Superior temporal gyrus (tissue), 1 donor: ENCODE measurements around the gene GATM.
"Not testable (repeated sequence)": the region's sequence is repeated elsewhere in the genome, so short reads cannot be mapped to it uniquely, and the experiment has no call there.

Experiments
- DNase-seq: peaks from one replicate; pipeline ENCODE4 v3.0.0-alpha.2; 2016; ENCODE audit errors: extremely low spot score

The GATM gene

DNA sequence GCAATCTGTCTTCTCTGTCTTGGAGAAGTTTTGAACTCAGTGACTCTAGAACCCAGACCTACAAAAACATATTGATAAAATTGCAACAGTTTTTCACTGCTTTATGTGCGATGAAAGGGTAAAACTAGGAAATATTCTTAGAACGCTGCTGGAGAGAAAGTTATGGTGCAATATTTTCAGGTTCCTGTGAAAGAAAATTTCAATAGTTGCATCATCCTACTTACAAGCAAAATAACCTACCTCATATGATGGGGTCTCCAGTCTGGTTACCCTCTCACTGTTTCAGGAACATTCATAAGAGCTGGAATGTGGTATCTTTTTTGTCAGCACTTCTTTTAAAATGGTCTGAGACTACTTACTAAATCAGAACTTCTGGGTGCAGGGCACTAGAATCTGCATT is 27.1 kb downstream of the GATM start:
- DNase-seq, result no peak

DNA sequence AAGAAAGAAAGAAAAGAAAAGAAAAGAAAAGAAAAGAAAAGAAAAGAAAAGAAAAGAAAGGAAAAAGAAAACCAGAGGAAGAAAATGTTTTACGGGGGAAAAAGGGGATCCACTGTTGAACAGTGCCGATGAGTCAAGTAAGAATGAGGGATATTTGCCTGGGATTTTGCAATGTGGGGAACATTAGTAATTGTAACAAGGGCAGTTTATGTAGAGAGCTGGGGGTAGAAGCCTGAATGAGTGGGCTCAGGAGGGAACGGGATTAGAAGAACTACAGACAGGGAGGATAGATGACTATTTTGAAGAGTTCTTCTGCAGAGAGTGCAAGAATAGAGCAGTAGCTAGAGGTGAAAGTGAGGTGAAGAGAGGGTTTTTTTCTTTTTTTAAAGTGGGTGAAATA is 28.7 kb downstream of the GATM start:
- no peak for DNase-seq

DNA sequence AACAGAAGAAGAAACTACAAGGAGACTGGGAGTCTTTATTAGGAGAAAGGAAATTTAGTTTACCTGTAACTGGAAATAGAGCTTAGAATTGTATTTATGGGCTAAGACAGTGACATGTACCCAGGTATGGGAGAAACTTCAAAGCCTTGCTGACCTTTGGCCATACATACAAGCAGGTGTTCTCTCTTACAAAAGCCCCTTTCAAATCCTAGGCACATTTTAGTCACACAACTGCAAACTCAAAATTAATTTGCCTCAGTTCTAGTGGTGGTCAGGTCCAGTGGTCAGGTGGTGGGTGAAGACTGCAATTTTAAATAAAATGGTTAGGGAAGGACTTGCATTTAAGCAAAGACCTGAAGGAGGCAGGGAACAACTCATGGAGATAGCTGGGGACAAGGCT is 30.4 kb downstream of the GATM start:
- DNase-seq, result no peak

DNA sequence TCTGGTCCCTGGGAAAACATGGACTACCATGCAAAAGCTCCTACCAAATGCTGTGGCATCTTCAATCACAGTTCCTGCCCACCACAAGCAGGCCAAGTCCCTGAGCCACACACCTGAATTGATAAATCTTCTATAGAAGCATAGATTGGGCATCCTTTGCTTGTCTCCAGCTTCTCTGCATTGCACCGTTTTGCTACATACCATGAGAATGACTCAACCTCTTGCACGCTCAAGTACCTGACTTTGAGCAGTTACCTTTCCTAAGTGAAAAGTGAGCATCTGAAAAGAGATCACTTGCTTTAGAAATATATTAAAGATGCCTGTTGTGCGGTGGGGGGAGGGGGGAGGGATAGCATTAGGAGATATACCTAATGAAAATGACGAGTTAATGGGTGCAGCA is 31.3 kb downstream of the GATM start:
- no peak for DNase-seq

DNA sequence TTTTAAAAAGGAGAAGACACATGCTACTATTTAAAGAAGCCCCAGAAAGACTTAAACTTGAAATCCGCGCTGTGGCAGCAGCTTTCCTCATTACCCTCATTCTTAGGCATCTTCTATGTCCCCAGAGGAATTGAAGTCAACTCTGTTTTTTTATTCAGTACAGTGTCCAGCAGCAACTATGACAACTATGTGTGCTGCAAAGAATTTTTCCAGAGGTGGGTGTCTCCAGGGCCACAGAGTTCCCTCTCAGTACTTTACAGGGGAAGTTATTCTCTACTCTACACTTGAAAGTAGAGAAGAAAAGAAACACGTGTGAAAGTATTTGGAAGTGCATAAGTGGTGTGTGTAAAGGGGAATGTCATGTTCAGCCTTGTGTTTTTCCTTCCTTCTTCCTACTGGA is 32.0 kb downstream of the GATM start:
- DNase-seq, result no peak

DNA sequence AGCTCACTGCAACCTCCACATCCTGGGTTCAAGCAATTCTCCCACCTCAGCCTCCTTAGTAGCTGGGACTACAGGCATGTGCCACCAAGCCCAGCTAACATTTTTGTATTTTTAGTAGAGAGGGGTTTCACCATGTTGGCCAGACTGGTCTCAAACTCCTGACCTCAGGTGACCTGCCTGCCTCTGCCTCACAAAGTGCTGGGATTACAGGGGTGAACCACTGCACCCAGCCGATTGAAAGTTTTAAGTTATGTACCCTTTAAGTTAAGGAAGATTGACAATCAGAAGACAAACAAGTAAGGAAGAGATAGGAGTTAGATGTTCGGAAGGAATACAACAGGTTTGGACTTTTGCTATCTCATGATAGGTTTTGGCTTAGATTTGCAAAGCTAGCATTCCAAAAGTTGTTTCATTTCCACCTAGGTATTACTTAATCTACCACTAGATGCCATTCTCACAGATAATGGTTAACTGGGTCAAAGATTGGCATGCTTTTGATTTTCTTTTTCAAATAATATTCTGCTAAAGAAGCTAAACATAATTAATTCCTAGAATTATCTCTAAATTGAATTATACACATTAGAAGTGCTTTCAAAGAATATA is 35.0 kb downstream of the GATM start:
- no peak for DNase-seq

DNA sequence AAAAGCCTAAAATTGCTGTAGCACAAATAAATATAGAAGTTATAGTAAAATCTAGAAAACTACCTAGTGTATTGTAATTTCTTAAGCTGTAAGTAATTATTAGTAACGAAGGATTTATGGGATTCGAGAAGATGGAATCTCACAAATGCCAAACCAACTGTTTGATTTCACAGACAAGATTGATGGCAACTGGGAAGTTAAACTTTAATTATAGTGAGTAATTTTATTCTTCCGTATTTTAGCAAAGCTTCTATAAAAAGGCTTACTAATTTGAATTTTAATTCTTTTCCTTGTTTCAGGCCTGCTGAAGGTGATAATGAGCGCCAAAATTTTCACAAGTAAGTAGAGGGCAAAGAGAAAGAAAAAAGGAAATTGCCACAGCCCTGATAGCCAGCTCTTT is 36.6 kb downstream of the GATM start:
- DNase-seq, result no peak

DNA sequence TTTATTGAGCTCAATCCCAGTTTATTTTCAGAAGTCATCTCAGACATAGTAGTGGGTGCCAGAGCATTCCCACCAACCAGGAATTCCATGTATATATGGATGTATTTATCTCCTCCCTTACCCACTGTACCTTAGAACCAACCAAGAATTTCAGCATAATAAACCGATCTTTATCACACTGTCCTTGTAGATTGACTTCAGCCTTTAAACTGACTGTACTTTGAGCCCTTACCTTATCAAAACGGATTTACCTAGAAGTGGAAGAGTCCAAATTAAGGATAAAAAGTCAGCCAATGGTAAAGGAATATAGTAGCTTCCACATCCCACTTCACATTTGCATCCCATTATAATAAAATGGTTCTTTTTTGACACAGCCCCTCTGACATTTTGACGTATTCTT is 37.9 kb downstream of the GATM start:
- no peak for DNase-seq

DNA sequence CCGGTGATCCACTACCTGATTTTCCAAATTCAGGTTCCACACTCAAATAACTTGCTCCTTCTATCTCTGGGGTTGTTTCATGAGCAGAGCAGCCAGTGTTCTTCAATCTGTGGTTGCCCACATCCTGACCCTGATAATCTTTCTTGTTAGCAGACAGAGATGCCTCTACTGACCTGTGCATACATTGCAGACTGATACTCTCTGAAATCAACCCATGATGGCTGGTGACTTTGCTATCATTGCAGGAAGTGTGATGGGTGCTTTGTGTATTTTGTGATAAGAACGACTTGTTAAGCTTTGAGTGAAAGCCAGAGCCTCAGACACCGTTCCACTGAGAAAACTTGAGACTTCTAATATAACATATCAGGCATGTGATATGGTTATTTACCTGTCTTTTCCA is 39.9 kb downstream of the GATM start:
- no peak for DNase-seq

DNA sequence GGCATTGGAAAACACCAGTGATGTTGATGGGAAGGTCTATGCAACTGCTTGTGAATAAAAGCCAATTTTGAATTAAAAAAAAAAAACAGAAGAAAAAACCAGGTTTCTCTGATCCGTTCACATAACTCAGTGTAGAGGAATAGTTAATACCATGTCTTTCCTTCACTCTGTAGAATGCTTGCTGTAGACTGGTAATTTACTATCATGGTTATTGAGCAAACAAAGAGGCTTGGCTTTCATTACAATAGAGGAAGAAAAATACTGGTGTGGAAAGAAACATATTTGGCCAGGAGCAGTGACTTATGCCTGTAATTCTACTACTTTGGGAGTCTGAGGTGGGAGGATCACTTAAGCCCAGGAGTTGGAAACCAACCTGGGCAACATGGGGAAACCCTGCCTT is 41.1 kb downstream of the GATM start:
- no peak for DNase-seq

DNA sequence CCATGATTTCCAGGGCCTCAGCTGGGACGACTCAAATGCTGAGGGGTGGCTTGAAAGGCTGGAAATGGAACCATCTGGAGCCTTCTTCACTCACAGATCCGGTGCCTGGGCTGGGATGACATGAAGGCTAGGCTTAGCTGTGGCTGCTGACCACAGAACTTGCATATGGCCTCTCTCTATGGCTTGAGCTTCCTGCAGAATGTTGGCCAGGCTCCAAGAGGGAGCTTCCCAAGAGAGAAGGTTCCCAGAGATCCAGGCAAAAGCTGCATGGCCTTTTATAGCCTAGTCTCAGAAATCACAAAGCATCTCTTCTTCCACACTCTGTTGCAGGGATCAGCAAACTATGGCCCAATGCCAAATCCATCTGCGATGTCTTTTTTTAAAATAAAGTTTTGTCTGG is 44.8 kb downstream of the GATM start:
- no peak for DNase-seq

DNA sequence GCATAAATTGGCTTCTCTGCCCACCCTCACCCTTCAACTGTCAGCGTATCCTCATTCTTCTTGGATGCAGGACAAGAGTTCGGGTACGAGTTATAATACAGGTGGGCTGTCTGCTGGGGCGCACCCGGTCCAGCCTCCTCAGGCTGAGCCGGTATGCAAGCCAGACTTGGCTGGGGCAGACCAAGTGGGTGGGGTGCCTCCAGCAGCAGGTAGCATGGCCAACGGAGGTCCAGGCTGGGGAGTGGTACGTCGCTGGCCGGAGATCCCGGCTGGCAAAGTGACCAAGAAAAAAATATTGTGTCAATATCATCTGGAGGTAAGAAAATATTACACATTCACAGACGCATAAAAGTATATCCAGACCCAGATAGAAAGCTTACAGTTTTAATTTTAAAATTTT is 45.6 kb downstream of the GATM start:
- no peak for DNase-seq

DNA sequence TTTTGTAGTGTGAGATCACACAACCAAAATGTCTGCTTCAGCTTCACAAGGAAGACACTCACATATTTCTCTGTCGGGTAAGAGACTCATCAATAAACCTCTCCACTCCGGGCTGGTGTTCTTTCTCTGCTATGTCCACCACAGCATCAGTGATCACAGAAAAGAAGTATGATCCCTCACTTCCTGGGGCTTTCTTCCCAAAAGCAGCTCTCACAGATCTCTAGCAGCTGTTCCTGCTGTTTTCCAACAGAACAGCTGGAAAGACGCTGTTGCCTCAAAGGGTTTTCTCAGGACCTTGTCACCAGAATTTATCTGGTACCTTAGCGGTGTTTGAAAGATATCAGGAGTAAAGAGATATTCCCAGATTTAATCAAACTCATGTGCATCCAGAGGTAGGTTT is 46.4 kb downstream of the GATM start:
- DNase-seq, result no peak

DNA sequence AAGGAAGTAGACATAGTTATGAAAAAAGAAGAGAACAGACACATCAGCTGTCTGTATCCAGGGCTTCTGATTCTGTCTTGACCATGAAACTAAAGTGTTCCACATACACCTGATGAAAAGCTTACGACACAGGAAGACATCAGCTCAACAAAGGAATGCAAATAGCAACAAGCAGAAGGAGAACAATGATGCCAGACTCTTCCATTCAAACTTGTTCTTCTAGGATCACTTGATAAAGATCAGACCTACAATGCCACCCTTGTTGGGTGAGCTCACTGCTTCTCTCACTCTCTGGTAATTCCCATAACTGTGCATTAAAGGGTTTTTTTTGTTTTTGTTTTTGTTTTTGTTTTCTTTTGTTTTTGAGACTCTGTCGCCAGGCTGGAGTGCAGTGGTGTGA is 49.7 kb downstream of the GATM start:
- no peak for DNase-seq

DNA sequence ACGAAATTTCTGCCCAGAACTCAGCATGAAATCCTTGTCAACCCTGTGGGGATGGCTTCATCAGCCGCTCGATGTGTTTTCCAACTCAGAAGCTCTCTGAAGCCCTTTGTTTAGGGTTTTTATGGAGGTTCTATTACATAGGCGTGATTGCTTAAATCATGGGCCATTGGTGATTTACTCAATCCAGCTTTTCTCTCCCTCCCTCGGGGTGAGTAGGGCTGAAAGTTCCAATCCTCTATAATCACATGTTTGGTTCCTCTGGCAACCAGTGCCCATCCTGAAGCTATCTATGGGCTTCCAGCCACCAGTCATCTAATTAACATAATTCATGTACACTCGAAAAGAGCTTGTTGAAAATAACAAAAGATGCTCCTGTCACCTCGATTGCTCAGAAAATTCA is 51.6 kb downstream of the GATM start:
- DNase-seq, result peak; percentile 84

DNA sequence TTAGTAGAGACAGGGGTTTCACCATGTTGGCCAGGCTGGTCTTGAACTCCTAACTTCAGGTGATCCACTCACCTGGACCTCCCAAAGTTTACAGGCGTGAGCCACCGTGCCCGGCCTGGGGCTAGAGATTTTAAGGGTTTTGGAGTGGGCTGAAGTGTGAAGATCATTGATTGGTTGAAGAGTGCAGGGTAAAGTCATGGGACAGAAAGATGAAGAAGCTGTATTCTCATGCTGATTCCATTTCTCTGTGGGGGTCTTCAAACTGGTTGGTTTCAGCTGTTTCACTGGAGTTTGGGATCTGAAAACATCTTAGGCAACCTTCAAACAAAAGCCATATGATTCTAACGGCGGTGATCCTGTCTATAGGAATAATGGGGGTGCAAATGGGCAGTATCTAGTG is 52.1 kb downstream of the GATM start:
- DNase-seq, result no peak

DNA sequence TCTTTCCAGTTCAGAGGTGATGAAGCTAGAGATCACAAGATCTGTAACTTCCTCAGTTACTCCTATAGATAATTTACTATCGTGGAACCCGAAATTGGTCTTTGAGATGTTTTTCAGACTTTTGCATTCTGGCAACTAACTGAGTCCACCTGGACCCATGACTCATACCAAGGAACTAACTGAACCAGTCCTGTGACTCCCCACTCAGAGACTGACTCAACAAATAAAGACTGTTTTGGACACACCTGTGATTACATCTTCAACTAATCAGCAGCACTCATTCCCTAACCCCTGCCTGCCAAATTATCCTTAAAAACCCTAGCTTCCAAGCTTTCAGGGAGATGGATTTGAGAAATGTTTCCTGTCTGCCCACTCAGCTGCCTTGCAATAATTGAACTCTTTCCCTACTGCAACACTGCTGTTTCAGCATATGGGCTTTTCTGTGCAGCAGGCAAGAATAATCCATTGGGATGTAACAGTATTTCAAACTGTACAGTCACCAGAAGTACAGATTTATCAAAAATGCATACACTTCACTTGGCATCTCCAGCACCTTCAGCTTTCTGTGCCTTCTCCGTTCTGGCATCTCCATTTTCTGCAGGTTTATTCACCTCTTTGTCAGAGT is 57.7 kb downstream of the GATM start:
- no peak for DNase-seq

DNA sequence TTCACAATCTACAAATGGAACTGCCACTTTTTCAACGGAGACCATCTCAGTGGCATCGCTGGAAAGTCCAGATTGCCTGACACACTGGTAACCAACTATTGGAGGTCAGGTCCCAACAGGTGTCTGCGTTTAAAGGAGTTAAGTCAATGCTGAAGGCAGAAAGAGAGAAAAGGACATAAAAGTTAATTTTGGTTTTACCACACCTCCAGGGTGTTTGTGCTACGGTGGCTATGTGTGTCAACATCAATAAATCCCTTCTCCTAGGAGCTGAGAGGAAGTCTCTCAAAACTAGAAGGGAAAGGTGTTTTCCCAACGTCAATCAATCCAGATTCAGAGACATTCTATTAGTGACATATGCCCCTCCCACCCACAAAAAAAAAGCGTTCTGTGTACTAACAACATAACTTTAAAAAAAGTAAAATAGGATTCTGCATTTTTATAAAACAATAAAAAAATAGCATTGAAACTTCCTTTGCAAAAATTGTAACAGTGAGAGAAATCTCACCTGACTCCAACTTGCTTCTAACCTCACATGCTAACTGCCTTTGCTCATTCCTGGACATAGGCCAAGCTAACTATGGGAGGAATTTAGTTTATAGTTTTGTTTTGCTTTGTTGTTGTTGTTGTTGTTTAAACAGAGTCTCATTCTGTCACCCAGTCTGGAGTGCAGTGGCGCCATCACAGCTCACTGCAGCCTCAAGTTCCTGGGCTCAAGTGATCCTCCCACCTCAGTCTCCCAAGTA is 58.7 kb downstream of the GATM start:
- DNase-seq, result no peak

DNA sequence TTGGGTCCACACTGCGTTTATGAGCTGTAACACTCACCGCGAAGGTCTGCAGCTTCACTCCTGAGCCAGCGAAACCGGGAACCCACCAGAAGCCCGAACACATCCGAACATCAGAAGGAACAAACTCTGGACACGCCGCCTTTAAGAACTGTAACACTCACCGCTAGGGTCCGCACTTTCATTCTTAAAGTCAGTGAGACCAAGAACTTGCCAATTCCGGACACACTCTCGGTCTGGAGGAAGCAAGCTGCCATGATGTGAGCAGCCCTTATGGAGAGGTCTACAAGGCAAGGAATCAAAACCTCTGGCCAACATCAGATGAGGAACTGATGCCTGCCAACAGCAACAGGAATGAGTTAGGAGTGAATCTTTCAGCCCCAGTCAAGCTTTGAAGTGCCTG is 63.4 kb downstream of the GATM start:
- DNase-seq, result no peak

DNA sequence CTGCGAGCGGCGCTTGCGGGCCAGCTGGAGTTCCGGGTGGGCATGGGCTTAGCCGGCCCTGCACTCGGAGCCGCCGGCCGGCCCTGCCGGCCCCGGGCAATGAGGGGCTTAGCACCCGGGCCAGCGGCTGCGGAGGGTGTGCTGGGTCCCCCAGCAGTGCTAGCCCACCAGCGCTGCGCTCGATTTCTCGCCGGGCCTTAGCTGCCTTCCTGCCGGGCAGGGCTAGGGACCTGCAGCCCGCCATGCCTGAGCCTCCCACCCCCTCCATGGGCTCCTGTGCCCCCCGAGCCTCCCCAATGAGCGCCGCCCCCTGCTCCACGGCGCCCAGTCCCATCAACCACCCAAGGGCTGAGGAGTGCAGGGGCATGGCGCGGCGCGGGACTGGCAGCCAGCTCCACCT is 64.2 kb downstream of the GATM start:
- DNase-seq, result not testable (repeated sequence)
